Measurements from ENCODE around the gene CATSPERB.
"Not testable (repeated sequence)": the region's sequence is repeated elsewhere in the genome, so short reads cannot be mapped to it uniquely, and the experiment has no call there.

DNA sequence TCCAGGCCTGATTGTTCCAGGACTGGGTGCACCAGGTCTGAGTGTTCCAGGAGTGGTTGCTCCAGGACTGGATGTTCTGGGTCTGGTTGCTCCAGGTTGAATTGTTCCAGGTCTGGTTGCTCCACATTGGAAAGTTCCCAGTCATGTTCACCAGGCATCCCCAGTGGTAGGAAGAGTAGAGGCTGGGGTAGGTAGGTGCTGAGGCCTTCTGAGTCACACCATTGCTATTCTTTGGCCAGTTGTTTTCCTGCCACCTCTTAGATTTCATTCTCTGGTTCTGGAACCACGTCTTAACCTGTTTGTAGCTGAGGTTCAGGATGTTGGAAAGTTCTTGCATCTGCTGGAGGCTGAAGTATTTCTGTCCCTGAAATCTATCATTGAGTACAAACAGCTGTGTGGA lies 127.3 kb downstream of the CATSPERB start:
- TF ChIP-seq, protein P1, sequence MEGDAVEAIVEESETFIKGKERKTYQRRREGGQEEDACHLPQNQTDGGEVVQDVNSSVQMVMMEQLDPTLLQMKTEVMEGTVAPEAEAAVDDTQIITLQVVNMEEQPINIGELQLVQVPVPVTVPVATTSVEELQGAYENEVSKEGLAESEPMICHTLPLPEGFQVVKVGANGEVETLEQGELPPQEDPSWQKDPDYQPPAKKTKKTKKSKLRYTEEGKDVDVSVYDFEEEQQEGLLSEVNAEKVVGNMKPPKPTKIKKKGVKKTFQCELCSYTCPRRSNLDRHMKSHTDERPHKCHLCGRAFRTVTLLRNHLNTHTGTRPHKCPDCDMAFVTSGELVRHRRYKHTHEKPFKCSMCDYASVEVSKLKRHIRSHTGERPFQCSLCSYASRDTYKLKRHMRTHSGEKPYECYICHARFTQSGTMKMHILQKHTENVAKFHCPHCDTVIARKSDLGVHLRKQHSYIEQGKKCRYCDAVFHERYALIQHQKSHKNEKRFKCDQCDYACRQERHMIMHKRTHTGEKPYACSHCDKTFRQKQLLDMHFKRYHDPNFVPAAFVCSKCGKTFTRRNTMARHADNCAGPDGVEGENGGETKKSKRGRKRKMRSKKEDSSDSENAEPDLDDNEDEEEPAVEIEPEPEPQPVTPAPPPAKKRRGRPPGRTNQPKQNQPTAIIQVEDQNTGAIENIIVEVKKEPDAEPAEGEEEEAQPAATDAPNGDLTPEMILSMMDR (IDR thresholded peaks at IDR 0.05) = not testable (repeated sequence)
- TF ChIP-seq POLR2A (IDR thresholded peaks at IDR 0.05) = not testable (repeated sequence)
